ENCODE measurements around the gene ZDHHC5.

DNA sequence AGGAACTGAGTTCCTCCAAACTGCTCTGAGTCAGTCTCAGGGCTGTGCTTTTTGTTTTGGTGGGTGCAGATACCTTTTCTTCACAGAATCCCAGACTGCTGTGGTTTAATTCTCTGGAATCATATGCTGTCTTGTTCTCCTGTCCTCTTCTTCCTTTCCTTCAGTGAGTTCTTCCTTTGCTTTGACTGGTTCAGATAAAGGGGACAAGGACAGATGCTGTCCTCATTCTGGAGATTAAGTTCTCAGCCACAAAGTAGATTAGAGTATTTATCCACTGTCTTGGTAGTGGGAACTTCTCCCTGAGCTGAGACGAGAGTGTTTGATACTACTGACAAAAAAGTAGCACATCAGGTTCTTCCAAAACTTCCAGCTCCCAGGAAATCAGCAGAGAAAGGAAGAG lies 13.3 kb downstream of the ZDHHC5 start:
- TF ChIP-seq, protein P1, sequence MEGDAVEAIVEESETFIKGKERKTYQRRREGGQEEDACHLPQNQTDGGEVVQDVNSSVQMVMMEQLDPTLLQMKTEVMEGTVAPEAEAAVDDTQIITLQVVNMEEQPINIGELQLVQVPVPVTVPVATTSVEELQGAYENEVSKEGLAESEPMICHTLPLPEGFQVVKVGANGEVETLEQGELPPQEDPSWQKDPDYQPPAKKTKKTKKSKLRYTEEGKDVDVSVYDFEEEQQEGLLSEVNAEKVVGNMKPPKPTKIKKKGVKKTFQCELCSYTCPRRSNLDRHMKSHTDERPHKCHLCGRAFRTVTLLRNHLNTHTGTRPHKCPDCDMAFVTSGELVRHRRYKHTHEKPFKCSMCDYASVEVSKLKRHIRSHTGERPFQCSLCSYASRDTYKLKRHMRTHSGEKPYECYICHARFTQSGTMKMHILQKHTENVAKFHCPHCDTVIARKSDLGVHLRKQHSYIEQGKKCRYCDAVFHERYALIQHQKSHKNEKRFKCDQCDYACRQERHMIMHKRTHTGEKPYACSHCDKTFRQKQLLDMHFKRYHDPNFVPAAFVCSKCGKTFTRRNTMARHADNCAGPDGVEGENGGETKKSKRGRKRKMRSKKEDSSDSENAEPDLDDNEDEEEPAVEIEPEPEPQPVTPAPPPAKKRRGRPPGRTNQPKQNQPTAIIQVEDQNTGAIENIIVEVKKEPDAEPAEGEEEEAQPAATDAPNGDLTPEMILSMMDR (IDR thresholded peaks at IDR 0.05; ENCODE audit: low read length) = no peak
- TF ChIP-seq EZH2 (optimal IDR thresholded peaks at IDR 0.05; ENCODE audit: low read depth, low read length) = no peak

Measured in MM.1S (cell line).